ENCODE results near the gene CLDN34.
A peak's percentile ranks its signal among the peaks of the same experiment; 100 is the strongest.

Gene CLDN34

DNA sequence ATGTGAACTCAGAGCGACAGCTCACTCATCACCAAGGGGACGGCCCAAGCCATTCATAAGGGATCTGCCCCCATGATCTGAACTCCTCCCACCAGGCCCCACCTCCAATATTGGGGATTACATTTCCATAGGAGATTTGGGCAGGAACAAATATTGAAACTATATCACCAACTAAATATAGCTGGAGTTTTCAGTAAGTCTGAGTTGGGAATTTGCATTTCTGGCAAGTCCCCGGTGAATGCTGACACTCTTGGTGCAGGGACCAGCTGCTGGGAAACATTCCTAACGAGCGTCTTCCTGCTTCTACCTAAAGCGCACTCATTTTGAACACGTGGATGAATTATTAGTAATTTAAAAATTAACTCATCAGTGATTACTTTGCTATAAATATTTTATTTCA lies 13.2 kb downstream of the CLDN34 start:
- no peak for DNase-seq (ENCODE audit: low read depth in 2 of 3, low spot score in 2 of 3)

GRCh38 chrX:9980927-9981326 lies 13.8 kb downstream of the CLDN34 start:
- no peak for DNase-seq (ENCODE audit: low read depth in 2 of 3, low spot score in 2 of 3)

DNA sequence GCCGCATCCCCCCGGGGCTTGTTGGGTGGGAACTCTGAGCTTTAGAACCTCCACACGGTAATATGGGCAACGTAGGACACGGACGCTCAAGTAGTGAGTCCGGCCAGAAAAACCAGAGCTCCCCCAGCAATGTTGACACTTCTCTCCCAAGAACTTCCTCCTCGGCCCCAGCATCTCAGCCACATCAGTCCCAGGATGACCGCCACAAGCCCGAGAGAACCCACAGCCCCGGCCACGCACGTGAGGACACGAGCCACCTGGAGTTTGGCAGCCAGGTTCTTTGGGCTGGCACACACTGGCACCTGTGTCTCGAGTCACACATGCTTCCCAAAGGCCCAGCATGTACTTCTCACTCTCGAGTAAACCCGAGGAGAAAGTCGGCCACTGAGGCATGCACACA lies 16.3 kb downstream of the CLDN34 start:
- no peak for DNase-seq (ENCODE audit: low read depth in 2 of 3, low spot score in 2 of 3)

DNA sequence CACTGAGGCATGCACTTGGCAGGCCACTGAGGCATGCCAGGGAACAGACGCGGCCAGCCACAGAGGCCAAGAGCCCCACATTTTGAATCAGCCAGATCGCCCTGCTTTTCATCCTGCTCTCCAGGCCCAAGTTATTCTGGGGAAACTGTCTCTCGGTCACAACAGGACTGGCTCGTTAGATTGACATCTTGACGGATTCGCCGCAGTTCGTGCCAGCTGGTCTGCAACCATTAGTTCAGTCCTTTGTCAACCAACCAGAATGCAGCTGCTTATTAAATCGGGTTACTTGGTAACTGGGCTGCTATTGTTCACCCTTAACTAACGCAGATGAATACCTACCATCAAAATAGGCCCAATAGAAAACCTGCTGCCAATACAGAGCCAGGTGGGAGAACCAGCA lies 16.7 kb downstream of the CLDN34 start:
- no peak for DNase-seq (ENCODE audit: low read depth in 2 of 3, low spot score in 2 of 3)

DNA sequence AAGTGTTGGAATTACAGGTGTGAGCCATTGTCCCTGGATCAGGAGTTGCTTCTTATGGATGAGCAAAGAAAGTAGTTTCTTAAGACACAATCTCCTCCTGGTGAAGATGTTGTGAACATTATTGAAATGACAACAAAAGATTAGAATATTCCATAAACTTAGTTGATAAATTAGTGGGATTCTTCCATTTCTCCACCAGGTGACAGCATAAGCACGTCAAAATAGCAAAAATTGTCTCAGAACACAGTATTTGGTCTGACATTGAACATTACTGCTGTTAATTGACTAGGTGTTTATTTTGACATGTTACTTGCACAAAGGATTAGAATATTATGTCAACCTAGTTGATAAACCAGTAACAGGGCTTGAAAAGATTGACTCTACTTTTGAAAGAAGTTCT lies 21.6 kb downstream of the CLDN34 start:
- DNase-seq (ENCODE audit: low read depth in 2 of 3, low spot score in 2 of 3) = no peak

- DNase-seq (ENCODE audit: low read depth in 2 of 3, low spot score in 2 of 3) = no peak
Measured at GRCh38 chrX:9992061-9992460, 24.9 kb downstream of the CLDN34 start.

- no peak for DNase-seq (ENCODE audit: low read depth in 2 of 3, low spot score in 2 of 3)
Measured at GRCh38 chrX:9992724-9993123, 25.6 kb downstream of the CLDN34 start.

DNA sequence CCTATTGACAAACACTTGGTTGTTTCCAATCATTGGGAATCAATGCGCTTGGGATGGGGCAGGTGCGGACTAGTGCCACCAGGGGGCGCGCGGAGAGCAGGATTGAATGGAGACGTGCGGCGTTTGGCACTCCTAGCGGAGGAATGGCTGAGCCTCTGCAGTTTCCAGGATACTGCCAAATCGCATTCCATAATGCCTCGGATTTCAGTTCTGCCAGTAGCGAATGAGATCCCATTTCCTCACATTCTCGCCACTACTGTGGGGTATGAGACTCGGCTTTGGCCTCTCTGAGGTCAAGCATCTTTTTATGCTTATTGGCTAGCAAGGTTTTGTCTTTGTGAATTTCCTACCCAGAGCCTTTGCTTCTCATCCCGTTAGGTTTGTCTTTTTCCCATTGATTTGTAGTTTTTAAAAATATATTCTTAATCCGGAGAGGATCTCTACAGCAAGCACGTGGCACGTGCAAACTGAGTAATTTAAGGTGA lies 28.7 kb downstream of the CLDN34 start:
- DNase-seq (ENCODE audit: low read depth in 2 of 3, low spot score in 2 of 3) = peak; percentile 34 to 81 (median 59)

DNA sequence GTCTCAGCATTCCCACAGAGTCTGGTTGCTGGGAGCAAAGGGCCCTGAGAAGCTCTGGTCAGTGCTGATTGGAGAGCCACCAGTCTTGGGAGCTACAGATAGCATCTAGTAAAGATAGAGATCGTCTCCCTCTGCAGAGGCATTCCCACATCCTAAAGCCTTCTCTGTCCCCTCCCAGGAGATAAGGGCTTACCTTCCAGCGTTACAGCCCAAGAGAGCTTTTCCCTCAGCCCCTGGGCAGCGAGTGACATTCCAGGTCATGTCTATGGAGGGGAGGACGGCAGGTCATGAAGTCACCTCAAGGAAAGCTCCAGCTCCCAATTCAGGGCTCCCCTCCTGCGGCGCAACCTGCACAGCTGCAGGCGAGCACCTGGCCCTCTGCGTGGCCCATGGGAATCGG lies 29.9 kb downstream of the CLDN34 start:
- DNase-seq (ENCODE audit: low read depth in 2 of 3, low spot score in 2 of 3) = no peak

- DNase-seq (ENCODE audit: low read depth in 2 of 3, low spot score in 2 of 3) = peak in 2 of 3 experiments; percentile 25 to 30
Measured at GRCh38 chrX:9997524-9997923, 30.4 kb downstream of the CLDN34 start.

DNA sequence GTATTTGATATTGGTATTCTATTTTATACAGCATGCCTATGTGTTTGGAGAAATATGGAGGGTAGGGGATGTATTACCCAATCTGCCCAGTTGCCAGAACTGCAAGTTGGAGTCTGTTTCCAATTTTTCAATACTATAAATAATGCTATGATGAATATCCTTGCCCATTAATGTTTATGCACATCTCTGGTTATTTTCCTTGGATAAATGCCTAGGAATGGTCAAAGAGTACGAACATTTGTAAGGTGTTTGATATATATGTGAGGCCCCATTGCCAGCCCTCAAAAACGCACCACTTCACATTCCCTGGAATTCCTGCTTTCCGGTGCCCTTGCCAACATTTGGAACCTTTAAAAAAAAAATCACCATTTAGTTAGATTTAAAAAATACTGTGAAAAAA lies 34.3 kb downstream of the CLDN34 start:
- no peak for DNase-seq (ENCODE audit: low read depth in 2 of 3, low spot score in 2 of 3)

DNA sequence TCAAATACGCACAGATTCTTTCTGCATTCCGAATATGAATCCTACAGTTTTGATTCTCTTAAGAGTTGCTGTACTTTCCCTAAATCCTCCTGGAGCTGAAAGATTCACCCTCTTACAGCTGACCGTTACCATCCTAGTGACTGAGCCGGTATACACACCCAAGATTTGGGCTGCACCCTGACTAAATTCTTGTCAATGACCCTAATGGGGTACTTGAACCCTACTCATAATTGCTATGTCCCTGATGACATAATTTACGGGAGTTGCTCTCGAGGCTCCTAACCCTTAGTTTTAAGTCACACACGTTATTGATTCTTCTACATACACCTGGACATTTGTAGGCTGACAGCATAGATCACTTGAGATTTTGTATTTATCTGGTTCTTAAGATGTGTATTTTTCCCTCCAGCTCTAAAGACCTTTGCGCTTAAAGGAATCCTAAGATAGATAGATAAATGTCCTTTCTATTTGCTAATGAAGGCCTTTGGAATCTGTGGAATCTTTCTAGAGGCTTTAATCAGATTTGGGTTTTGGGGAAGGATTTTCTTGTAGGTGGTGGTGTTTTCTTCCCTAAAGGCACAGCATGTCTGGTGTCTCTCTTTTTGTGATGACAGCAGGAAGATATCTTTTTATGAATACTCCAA lies 37.8 kb downstream of the CLDN34 start:
- no peak for DNase-seq (ENCODE audit: low read depth in 2 of 3, low spot score in 2 of 3)

DNA sequence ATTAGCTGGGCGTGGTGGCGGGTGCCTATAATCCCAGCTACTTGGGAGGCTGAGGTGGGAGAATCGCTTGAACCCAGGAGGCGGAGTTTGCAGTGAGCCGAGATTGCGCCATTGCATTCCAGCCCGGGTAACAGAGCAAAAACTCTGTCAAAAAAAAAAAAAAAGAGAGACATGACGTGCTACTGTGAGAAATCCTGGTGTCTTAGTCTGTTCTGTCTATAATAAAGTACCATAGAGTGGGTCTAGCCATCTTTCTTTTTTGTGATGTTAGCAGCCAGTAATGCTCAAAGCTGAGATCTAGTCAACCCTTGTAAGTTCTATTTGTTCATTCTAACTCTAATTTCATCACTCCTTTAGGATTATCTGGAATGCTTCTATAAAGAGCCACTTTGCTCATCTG lies 38.9 kb downstream of the CLDN34 start:
- no peak for DNase-seq (ENCODE audit: low read depth in 2 of 3, low spot score in 2 of 3)

DNA sequence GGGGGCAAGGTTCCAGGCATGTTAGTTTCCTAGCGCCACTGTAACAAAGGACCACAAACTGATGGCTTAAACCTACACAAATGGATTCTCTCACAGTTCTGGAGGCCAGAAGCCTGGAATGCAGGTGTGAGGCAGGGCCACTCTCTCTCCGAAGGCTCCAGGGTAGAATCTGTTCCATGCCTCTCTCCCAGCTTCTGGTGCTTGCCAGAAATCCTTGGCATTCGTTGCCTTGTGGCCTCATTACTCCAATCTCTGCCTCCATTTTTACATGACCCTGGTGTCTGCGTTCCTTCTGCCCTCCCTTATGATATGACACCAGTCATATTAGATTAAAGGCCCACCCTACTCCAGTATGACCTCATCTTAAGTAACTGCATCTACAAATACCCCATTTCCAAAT lies 39.6 kb downstream of the CLDN34 start:
- DNase-seq (ENCODE audit: low read depth in 2 of 3, low spot score in 2 of 3) = no peak

GRCh38 chrX:10007621-10008020 lies 40.5 kb downstream of the CLDN34 start:
- DNase-seq (ENCODE audit: low read depth in 2 of 3, low spot score in 2 of 3) = no peak

DNA sequence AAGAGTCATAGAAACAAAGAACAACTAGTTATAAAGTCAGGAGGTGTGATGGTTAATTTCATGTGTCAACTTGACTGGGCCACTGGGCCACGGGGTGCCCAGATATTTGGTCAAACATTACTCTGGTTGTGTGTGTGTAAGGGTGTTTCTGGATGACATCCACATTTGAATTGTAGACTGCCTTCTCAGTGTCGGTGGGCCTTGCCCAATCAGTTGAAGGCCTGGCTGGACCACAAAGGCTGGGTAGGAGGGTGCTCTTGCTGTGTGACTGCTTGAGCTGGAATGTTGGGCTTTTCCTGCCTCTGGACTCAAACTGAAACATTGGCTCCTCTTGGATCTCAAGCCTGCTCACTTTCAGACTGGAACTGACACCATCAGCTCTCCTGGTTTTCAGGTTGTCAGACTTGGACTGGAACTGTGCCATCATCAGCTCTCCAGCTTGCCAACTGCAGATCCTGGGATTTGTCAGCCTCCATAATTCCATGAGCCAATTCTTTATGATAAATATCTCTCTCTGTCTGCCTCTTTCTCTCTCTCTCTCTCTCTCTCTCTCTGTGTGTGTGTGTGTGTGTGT lies 41.4 kb downstream of the CLDN34 start:
- no peak for DNase-seq (ENCODE audit: low read depth in 2 of 3, low spot score in 2 of 3)

DNA sequence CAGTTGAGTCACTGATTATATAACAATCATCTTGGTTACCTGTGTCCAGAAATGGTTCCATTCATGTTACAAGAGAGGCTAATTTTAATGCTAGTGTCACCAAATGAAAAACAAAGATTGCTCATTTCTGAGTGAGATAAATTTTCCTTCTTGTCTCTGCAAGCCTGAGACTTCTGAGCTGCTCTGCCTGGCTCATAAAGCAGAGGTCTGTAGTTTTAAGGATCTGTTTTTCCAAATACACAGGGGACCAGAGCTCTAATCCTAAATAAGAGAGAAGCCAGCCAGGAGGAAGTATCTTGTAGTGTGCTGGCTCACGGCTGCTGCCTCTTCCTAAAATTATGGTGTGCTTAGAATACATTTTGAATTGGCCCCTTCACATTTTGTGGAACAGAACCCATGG lies 42.6 kb downstream of the CLDN34 start:
- DNase-seq (ENCODE audit: low read depth in 2 of 3, low spot score in 2 of 3) = no peak

DNA sequence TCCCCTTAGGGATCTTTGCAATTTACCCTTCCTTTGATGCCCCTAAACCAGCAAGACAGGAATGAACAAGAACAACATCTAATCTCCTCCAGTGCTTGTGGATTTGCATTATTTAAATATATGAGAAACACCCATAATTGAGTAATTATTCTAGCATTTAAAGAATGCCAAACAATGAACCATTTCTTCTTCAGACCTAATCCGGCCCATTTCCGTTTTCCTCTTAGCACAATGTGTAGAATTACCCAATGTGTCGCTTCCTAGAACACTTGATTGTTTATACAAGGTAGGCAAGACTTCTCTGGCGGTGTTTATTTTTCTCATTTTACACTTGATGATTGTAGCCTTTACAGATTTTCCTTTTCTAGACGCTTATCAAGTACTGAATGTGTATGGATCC lies 43.5 kb downstream of the CLDN34 start:
- DNase-seq (ENCODE audit: low read depth in 2 of 3, low spot score in 2 of 3) = no peak

GRCh38 chrX:10011261-10011931 lies 44.2 kb downstream of the CLDN34 start:
- DNase-seq (ENCODE audit: low read depth in 2 of 3, low spot score in 2 of 3) = no peak

DNA sequence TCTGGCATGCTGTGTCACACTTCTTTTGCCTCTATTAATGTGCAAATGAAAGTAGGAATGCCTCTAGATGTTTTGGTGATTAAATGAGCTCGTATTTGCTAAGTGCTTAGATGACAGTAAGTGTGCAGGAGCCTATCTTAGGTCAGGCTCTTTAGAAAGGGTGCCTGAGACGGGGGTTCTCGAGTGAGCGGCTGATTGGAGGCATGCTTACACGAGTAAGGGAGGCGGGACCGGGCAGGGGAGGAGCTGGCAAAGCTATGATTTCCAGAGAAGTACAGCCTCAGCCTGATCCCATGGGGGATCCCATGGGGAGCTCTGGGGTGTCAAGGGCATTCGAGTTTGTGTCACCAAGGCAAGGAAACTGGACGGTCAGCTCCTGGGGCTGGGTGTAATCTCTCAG lies 44.8 kb downstream of the CLDN34 start:
- no peak for DNase-seq (ENCODE audit: low read depth in 2 of 3, low spot score in 2 of 3)

GRCh38 chrX:10014462-10015354 lies 47.5 kb downstream of the CLDN34 start:
- DNase-seq (ENCODE audit: low read depth in 2 of 3, low spot score in 2 of 3) = peak; percentile 27 to 56 (median 43)

DNA sequence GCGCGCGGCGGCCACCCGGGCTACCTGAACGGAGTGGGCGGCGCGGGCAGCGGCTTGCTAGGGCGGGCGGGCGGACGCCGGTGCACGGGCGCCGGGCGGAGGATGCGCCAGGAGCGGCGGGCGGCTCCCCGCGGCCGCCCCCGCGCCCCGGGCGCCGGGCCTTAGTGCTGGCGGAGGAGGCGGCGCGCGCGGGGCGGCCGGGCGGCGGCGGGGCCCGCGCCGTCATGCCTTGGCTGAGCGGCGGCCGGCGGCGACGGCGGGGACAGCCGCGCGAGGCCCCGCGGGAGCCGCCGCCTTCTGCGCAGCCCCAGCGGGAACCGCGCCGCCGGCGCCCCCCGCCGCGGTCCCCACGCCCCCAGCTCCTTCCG lies 48.2 kb downstream of the CLDN34 start:
- DNase-seq (ENCODE audit: low read depth in 2 of 3, low spot score in 2 of 3) = no peak
